Mucosa of descending colon (tissue), 3 donors: ENCODE results near the gene PABPN1L. TPM values are rescaled to one million over a fixed set of nuclear protein-coding genes. Genes with fewer than 3 reads are reported as not detected.

Experiments used
- ATAC-seq: fragments of 200-7000 bp; cut with Tn5 transposase; one replicate; pipeline ENCODE4 v1.9.1; 2020; ENCODE audit warnings: mild to moderate bottlenecking, moderate library complexity
- DNase-seq, 3 donors: peaks; one replicate each; pipeline ENCODE4 v3.0.0-alpha.2; 2020
- H3K36me3 ChIP-seq: fragments of 200-600 bp; one replicate; pipeline ENCODE4 v1.8.0; 2021; ENCODE audit warnings: low read depth, mild to moderate bottlenecking
- H3K4me1 ChIP-seq: fragments of 200-600 bp; one replicate; pipeline ENCODE4 v1.8.0; 2021; ENCODE audit warnings: low read depth, mild to moderate bottlenecking
- H3K4me3 ChIP-seq: fragments of 200-600 bp; one replicate; pipeline ENCODE4 v1.8.0; 2021; ENCODE audit warnings: mild to moderate bottlenecking
- H3K9me3 ChIP-seq: fragments of 200-600 bp; one replicate; pipeline ENCODE4 v1.8.0; 2021; ENCODE audit warnings: mild to moderate bottlenecking
- intact Hi-C, 2 donors: fragments of 100-400 bp; cut with DNase I in 1 of 2; cut with micrococcal nuclease in 1 of 2; formaldehyde crosslinking; loops; one replicate each; pipeline versions ENCODE4 v1.11.0 to v1.11.1; 2022; cut with DNase I, micrococcal nuclease
- total RNA-seq, 3 donors: library from RNA; stranded (reverse); fragmentation: NEBNext Ultra II Directional in 2 of 3; extraction: Animal tissue kit (Norgen Biotek cat#: 25700) in 2 of 3; gene quantifications; one replicate each; pipeline versions ENCODE4 v1.2.1 to v1.2.4, GENCODE V29; 2021 to 2023
- TF ChIP-seq, protein P1 (sequence below): fragments of 200-600 bp; IDR thresholded peaks from one replicate; pipeline ENCODE4 v1.8.0; 2022; ENCODE audit warnings: antibody characterized with exemption, mild to moderate bottlenecking
- donor health status: DM: no; HTN: no; CAD: no; lungs with moderate emphysema.
- donor health status: DM: no; HTN: no; CAD: no.
- donor health status: DM: no; HTN: yes; CAD: no.

The PABPN1L gene
- total RNA-seq, 3 donors from 2014 or later, result not detected

GRCh38 chr16:88862968-88863367, 3.5 kb downstream of the PABPN1L start:
- Histone ChIP-seq H3K9me3 (no peaks in the 10 kb centered on the region), H3K36me3 (no peaks in the 10 kb centered on the region), H3K4me1 (peaks cover 5% of the 10 kb centered on the region), H3K4me3 (no peak overlapping the region)
- DNase-seq (no peak), ATAC-seq (no peak)
- TF ChIP-seq, protein P1, sequence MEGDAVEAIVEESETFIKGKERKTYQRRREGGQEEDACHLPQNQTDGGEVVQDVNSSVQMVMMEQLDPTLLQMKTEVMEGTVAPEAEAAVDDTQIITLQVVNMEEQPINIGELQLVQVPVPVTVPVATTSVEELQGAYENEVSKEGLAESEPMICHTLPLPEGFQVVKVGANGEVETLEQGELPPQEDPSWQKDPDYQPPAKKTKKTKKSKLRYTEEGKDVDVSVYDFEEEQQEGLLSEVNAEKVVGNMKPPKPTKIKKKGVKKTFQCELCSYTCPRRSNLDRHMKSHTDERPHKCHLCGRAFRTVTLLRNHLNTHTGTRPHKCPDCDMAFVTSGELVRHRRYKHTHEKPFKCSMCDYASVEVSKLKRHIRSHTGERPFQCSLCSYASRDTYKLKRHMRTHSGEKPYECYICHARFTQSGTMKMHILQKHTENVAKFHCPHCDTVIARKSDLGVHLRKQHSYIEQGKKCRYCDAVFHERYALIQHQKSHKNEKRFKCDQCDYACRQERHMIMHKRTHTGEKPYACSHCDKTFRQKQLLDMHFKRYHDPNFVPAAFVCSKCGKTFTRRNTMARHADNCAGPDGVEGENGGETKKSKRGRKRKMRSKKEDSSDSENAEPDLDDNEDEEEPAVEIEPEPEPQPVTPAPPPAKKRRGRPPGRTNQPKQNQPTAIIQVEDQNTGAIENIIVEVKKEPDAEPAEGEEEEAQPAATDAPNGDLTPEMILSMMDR, result no peak
- intact Hi-C loops, result no loop called here

GRCh38 chr16:88861359-88861758, 5.1 kb downstream of the PABPN1L start:
- ATAC-seq (no peak), DNase-seq (no peak)
- Histone ChIP-seq H3K9me3 (no peaks in the 10 kb centered on the region), H3K4me3 (no peak overlapping the region), H3K4me1 (peaks cover 10% of the 10 kb centered on the region), H3K36me3 (no peaks in the 10 kb centered on the region)
- TF ChIP-seq, protein P1, result no peak
- intact Hi-C loops, result no loop called here

GRCh38 chr16:88859381-88860091, 6.9 kb downstream of the PABPN1L start:
- Histone ChIP-seq H3K36me3 (no peaks in the 10 kb centered on the region), H3K4me3 (no peak overlapping the region), H3K9me3 (no peaks in the 10 kb centered on the region), H3K4me1 (peaks cover 27% of the 10 kb centered on the region)
- DNase-seq (no peak), ATAC-seq (no peak)
- TF ChIP-seq, protein P1, result no peak
- intact Hi-C loops, result no loop called here

GRCh38 chr16:88857728-88858339, 8.6 kb downstream of the PABPN1L start:
- Histone ChIP-seq H3K4me3 (peak overlapping the region; percentile 95), H3K9me3 (no peaks in the 10 kb centered on the region), H3K36me3 (no peaks in the 10 kb centered on the region), H3K4me1 (peaks cover 32% of the 10 kb centered on the region)
- intact Hi-C loops, result no loop called here
- ATAC-seq (peak; percentile 67), DNase-seq (peak; percentile 84 to 90 (median 86))
- TF ChIP-seq, protein P1, result peak; percentile 71

GRCh38 chr16:88856828-88857727, 9.4 kb downstream of the PABPN1L start, which contains the start of the genes GALNS and TRAPPC2L:
Gene GALNS (minus strand): TSS chr16:88856947. CDS start chr16:88856877, 70 bp downstream.
Gene TRAPPC2L (plus strand): TSS chr16:88857127. CDS start chr16:88857151, 24 bp downstream.
- intact Hi-C loops, result no loop called here

More at GRCh38 chr16:88856828-88857727, 9.4 kb downstream of the PABPN1L start, which contains the start of the genes GALNS and TRAPPC2L:
- ATAC-seq (peak; percentile 97), DNase-seq (peak; percentile 98 to 100 (median 100))
- TF ChIP-seq, protein P1, result no peak
- Histone ChIP-seq H3K4me1 (peaks cover 32% of the 10 kb centered on the region), H3K36me3 (no peaks in the 10 kb centered on the region), H3K4me3 (peak within 1 kb of the TSS; percentile 95), H3K9me3 (no peaks in the 10 kb centered on the region)
